ENCODE data around the gene FKBP3.
"Not testable (repeated sequence)": the region's sequence is repeated elsewhere in the genome, so short reads cannot be mapped to it uniquely, and the experiment has no call there.

Gene FKBP3

GRCh38 chr14:45083976-45084722 is 50.1 kb downstream of the FKBP3 start, which contains the start of gene PRPF39:
Gene PRPF39, plus strand, starts transcription at chr14:45084116. Its CDS starts 11,124 bp downstream, at chr14:45095240.
- no peak for TF ChIP-seq CTCF (IDR thresholded peaks at IDR 0.05; ENCODE audit: insufficient read depth, low read length, missing control alignments)
- ChIA-PET CTCF (interaction anchor here (1.0 to 1.5 kb wide), 3 partner anchors 14 to 185 kb away, joined by 3 to 4 read pairs (median 3); no protein-coding TSS in a partner anchor), POLR2A (interaction anchor here (0.6 to 1.4 kb wide), 4 partner anchors 9 to 185 kb away, joined by 3 to 5 read pairs (median 4); no protein-coding TSS in a partner anchor)
- DNase-seq (ENCODE audit: low read depth, low spot score): no peak
- H3K4me3 ChIP-seq (ENCODE audit: low read depth, low read length): peak within 1 kb of the TSS; percentile 76

- no peak for DNase-seq (ENCODE audit: low read depth, low spot score)
- ChIA-PET CTCF (interaction anchor here (1.5 kb wide), 1 partner anchor 121 kb away, joined by 3 read pairs; no protein-coding TSS in a partner anchor), POLR2A (interaction anchor here (1.2 kb wide), 1 partner anchor 170 kb away, joined by 4 read pairs; no protein-coding TSS in a partner anchor)
- H3K4me3 ChIP-seq (ENCODE audit: low read depth, low read length): peak overlapping the region; percentile 76
- TF ChIP-seq CTCF (IDR thresholded peaks at IDR 0.05; ENCODE audit: insufficient read depth, low read length, missing control alignments): no peak
Measured at GRCh38 chr14:45083617-45083975, 50.7 kb downstream of the FKBP3 start.

DNA sequence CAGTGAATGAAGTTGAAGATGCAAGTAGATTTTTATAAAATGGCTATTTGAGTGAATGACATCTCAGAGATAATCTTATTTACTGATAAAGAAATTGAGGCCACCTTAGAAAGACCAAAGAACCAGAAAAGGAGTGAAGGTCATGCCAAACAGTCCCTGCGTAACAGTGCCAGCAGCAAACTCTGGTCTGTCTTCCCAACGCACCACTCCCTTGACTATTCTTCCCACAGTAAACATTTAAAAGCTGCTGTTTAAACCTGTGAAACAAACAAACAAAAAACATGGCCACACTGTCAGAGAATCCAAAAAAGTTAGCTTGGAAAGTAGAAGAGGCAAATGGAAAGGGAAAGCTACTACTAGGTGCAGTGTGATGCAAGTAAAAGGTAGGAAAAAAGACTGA is 51.9 kb downstream of the FKBP3 start:
- no peak for TF ChIP-seq CTCF (IDR thresholded peaks at IDR 0.05; ENCODE audit: insufficient read depth, low read length, missing control alignments)
- ChIA-PET POLR2A (no interaction called here), CTCF (no interaction called here)

GRCh38 chr14:45081096-45081495 is 53.2 kb downstream of the FKBP3 start:
- H3K4me3 ChIP-seq (ENCODE audit: low read depth, low read length); DNase-seq (ENCODE audit: low read depth, low spot score); CTCF ChIA-PET; POLR2A ChIA-PET: not testable (repeated sequence)

More for the DNA sequence above, 51.9 kb downstream of the FKBP3 start:
- H3K4me3 ChIP-seq (ENCODE audit: low read depth, low read length): no peak overlapping the region
- DNase-seq (ENCODE audit: low read depth, low spot score): no peak

DNA sequence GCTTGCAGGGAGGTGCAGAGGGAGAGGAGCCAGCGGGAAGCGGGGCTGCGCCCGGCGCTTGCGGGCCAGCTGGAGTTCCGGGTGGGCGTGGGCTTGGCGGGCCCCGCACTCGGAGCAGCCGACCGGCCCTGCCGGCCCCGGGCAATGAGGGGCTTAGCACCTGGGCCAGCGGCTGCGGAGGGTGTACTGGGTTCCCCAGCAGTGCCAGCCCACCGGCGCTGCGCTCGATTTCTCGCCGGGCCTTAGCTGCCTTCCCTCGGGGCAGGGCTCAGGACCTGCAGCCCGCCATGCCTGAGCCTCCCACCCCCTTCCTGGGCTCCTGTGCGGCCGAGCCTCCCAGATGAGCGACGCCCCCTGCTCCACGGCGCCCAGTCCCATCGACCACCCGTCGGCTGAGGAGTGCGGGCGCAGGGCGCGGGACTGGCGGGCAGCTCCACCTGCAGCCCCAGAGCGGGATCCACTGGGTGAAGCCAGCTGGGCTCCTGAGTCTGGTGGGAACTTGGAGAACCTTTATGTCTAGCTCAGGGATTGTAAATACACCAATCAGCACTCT is 53.8 kb downstream of the FKBP3 start:
- DNase-seq (ENCODE audit: low read depth, low spot score); H3K4me3 ChIP-seq (ENCODE audit: low read depth, low read length); POLR2A ChIA-PET; CTCF ChIA-PET: not testable (repeated sequence)

- no peak for TF ChIP-seq CTCF (IDR thresholded peaks at IDR 0.05; ENCODE audit: insufficient read depth, low read length, missing control alignments)
- no peak for DNase-seq (ENCODE audit: low read depth, low spot score)
- ChIA-PET POLR2A (no interaction called here), CTCF (no interaction called here)
- H3K4me3 ChIP-seq (ENCODE audit: low read depth, low read length): no peak overlapping the region
Measured at GRCh38 chr14:45078323-45078722, 56.0 kb downstream of the FKBP3 start.

GRCh38 chr14:45073231-45073879 is 60.9 kb downstream of the FKBP3 start:
- H3K4me3 ChIP-seq (ENCODE audit: low read depth, low read length): no peak overlapping the region
- ChIA-PET POLR2A (no interaction called here), CTCF (no interaction called here)
- no peak for DNase-seq (ENCODE audit: low read depth, low spot score)
- no peak for TF ChIP-seq CTCF (IDR thresholded peaks at IDR 0.05; ENCODE audit: insufficient read depth, low read length, missing control alignments)
